GM12864 (cell line): Measurements from ENCODE around the gene THAP10.

ENCODE experiments used
- DNase-seq: peaks from one replicate; pipeline ENCODE4 v3.0.0-alpha.2; 2011; ENCODE audit warnings: low read depth
- H3K4me3 ChIP-seq: 2 replicates; pipeline ENCODE4 v1.5.1; 2011; ENCODE audit warnings: mild to moderate bottlenecking, low read depth, low read length, control low read depth
- TF ChIP-seq, protein P1 (sequence below): IDR thresholded peaks from 2 replicates; pipeline ENCODE4 v1.5.1; 2011; ENCODE audit warnings: low read depth, mild to moderate bottlenecking, moderate library complexity, low read length, control low read depth, inconsistent platforms; ENCODE audit errors: missing control alignments

The THAP10 gene

DNA sequence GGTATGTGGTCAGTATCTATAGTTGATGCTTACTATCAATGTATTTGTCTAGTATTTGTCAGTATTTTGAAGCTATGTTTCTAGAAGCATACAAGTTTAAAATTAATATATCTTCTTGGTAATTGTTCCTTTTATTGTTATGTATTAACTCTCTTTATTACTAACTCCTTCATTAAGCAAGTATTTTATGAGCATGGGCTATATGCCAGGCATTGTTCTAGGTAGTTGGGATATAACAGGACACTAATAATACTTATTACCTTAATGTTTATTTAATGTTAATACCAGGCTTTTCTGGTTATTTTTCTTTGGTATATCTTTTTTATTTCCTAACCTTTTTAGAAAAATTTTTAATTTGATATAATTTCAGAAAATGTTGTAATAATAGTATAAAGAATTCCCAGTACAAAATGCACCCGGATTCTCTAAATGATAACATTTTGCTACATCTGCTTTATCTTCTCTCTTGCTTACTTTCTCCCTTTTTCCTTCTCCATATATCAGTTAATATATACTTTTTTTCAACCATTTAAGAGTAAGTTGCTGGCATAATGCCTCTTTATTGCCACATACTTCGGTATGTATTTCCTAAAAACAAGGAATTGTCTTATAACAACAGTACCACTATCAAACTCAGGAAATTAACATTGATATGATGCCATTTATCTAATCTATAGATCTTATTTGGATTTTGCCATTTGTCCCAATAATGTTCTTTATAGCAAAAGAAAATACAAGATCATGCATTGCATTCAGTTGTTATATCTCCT, 31.3 kb upstream of the THAP10 start:
- TF ChIP-seq, protein P1, sequence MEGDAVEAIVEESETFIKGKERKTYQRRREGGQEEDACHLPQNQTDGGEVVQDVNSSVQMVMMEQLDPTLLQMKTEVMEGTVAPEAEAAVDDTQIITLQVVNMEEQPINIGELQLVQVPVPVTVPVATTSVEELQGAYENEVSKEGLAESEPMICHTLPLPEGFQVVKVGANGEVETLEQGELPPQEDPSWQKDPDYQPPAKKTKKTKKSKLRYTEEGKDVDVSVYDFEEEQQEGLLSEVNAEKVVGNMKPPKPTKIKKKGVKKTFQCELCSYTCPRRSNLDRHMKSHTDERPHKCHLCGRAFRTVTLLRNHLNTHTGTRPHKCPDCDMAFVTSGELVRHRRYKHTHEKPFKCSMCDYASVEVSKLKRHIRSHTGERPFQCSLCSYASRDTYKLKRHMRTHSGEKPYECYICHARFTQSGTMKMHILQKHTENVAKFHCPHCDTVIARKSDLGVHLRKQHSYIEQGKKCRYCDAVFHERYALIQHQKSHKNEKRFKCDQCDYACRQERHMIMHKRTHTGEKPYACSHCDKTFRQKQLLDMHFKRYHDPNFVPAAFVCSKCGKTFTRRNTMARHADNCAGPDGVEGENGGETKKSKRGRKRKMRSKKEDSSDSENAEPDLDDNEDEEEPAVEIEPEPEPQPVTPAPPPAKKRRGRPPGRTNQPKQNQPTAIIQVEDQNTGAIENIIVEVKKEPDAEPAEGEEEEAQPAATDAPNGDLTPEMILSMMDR = no peak
- no peak for DNase-seq
- no peak overlapping the region for H3K4me3 ChIP-seq

DNA sequence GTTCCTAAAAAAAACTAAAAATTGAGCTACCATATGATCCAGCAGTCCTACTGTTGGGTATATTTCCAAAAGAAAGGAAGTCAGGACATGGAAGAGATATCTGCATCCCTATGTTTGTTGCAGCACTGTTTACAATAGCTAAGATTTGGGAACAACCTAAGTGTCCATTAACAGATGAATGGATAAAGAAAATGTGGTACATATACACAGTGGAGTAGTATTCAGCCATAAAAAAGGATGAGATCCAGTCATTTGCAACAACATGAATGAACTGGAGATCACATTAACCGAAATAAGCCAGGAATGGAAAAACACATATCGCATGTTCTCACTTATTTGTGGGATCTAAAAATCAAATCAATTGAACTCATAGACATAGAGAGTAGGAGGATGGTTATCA, 29.9 kb upstream of the THAP10 start:
- no peak for DNase-seq
- H3K4me3 ChIP-seq = no peak overlapping the region
- TF ChIP-seq, protein P1 = no peak

DNA sequence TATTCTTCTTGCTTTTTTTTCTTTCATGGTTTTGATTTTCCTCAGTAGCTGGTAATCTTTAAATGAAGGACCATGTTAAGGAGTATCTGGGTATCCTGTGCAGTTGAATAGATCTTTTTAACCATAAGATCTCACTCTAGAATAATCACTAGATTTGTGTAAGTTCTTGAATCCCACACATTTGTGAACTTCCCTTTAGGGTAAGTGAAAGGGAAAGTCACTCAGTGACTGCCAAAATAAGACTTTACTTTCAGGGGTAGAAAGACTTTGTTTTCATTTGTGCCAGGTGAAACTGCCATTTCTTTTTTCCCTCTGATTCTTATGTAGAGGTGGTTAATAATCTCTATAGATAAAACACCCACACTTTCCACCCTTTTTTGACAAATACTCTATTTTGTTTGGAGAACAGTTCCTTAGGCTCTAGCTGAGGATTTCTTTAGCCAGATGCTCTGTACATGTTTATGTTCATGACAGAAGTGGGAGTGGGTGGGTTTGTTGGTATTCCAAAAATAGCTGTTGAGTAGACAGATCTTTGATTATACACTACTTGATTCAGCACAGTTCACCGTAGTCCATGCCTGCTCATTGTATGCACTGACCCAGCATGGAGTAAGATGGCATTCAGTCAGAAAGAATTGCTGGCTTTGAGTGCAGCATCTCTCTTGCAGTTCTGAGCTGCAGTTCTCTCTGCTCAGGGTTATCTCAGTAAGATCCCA, 28.9 kb upstream of the THAP10 start:
- TF ChIP-seq, protein P1 = no peak
- H3K4me3 ChIP-seq = no peak overlapping the region
- DNase-seq = no peak

DNA sequence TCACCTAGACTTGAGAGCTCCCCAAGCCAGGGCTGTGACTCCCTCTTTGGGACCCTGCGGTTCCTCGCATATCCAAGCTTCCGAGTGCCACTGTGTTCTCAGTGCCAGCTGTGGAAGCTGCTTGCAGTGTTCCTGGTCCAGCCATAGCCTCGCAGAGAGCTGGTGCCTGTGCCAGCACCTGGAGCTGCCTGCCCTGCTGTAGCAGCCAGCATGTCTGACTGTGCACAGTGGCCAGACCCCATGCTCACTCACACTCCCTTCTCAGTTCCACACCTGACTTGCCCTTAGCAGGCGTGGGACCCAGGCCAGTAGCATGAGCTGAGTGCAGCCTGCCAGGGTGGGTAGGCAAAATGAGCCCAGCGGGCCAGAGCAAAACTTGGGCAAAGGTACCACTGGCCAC, 25.7 kb upstream of the THAP10 start:
- H3K4me3 ChIP-seq = no peak overlapping the region
- TF ChIP-seq, protein P1 = no peak
- DNase-seq = no peak

DNA sequence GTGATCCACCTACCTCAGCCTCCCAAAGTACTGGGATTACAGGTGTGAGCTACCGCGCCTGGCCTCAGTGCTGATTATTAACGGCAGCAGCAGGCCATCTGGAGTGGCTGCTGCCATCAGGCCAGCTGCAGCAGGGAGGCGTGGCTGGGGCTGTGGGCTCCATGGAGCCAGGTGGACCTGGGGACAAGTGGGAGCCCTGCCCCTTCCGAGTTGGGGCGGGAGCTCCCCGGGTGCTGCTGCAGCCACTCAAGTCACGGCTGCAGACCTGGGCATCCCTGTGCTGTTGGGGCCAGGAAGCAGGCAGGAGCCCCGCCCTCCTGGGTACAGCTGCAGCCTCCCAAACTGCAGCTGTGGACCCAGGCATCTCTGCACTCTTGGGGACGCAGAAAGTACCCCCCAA, 24.3 kb upstream of the THAP10 start:
- H3K4me3 ChIP-seq = no peak overlapping the region
- TF ChIP-seq, protein P1 = no peak
- no peak for DNase-seq

DNA sequence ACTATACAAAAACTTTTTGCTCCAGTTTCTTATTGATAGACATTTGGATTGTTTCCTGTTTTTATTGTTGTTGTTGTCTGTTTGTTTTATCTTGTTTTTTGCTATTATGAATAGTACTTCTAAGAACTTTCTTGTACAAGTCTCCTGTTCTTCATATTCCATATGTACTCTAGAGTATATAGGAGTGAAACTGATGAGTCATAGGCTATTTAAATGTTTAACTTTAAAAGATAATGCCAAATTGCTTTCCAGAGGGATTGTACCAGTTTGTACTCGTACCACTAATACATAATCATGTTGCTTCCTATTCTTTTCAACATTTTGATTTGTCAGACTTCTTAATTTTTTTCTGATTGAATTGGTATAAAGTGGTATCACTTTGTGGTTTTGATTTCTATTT, 20.0 kb upstream of the THAP10 start:
- H3K4me3 ChIP-seq = no peak overlapping the region
- DNase-seq = no peak
- TF ChIP-seq, protein P1 = no peak
